Measurements from ENCODE around the gene RPL32. TPM values are rescaled to one million over a fixed set of nuclear protein-coding genes. Genes with fewer than 3 reads are reported as not detected.

RPL32 gene
- total RNA-seq, 1 experiment from 2014 or later = 1,853 TPM

- Histone ChIP-seq H4K20me1 (ENCODE audit: insufficient read depth) (peaks cover 30% of the 10 kb centered on the region; the same call in 1 of the 2 replicates), H3K4me2 (ENCODE audit: low read length) (peak overlapping the region; percentile 95), H3K9ac (ENCODE audit: low read length) (peak overlapping the region; percentile 100), H3K27me3 (ENCODE audit: insufficient read depth, low read length) (no peaks in the 10 kb centered on the region), H3K4me1 (ENCODE audit: control insufficient read depth in 1 of 2, insufficient read depth in 2 of 2, low read length in 2 of 2) (peaks cover 0 to 18% of the 10 kb centered on the region in 2 experiments; a peak in 2 of 4 replicates), H3K79me2 (ENCODE audit: insufficient read depth, low read length) (peaks cover 44% of the 10 kb centered on the region), H3K27ac (ENCODE audit: low read depth, low read length) (peak overlapping the region; percentile 93; the same call in 1 of the 2 replicates), H2AFZ (ENCODE audit: low read depth, low read length, poor library complexity, severe bottlenecking) (no peak overlapping the region), H3K9me2 (ENCODE audit: insufficient read depth) (no peaks in the 10 kb centered on the region), H3K9me3 (ENCODE audit: control insufficient read depth in 1 of 2, insufficient read depth in 1 of 2, low read depth in 1 of 2, low read length in 2 of 2) (no peaks in the 10 kb centered on the region), H3K36me3 (ENCODE audit: control insufficient read depth in 1 of 2, insufficient read depth in 2 of 2, low read length in 2 of 2) (peaks cover 25 to 40% of the 10 kb centered on the region in 2 experiments), H3K4me3 (replicated peaks in 1 of 2; ENCODE audit: low read depth in 1 of 2, low read length in 2 of 2) (peak overlapping the region; percentile 29 to 100)
- BruUV-seq (replicated peaks) = TSS peak; percentile 52
- TF ChIP-seq POLR2A (IDR thresholded peaks at IDR 0.05; ENCODE audit: borderline replicate concordance, extremely low read depth, insufficient read depth, insufficient read length) = no peak
- TF ChIP-seq ZNF274 (IDR thresholded peaks at IDR 0.05; ENCODE audit: low read depth, low read length) = no peak
- TF ChIP-seq POLR2AphosphoS5 (IDR thresholded peaks at IDR 0.05; ENCODE audit: low read depth, low read length) = no peak
- no peak for TF ChIP-seq YY1 (IDR thresholded peaks at IDR 0.05; ENCODE audit: extremely low read depth, insufficient replicate concordance, low read depth, low read length)
- TF ChIP-seq SIN3A (IDR thresholded peaks at IDR 0.05; ENCODE audit: low read depth) = no peak
- no peak for TF ChIP-seq EZH2phosphoT487 (IDR thresholded peaks at IDR 0.05; ENCODE audit: borderline replicate concordance)
- TF ChIP-seq REST (IDR thresholded peaks at IDR 0.05; ENCODE audit: low read depth) = no peak
- RAD21 ChIA-PET (ENCODE audit: low non-redundant PET in 1 of 2, low total read pairs in 2 of 2, uncharacterized antibody in 2 of 2, unreplicated experiment in 2 of 2) = no interaction called here
- intact Hi-C loops (cut with micrococcal nuclease) = no loop called here
- POLR2A ChIA-PET = interaction anchor here (0.8 to 1.9 kb wide), 10 partner anchors 8 to 136 kb away, joined by 3 to 13 read pairs (median 5); partner anchors contain the start of gene TMEM40
- CTCF ChIA-PET = interaction anchor here (0.8 to 2.0 kb wide), 10 partner anchors 8 to 250 kb away, joined by 3 to 12 read pairs (median 4); no protein-coding TSS in a partner anchor
- ATAC-seq (peak; percentile 46), DNase-seq (ENCODE audit: low read depth, low spot score) (no peak)
Observed at GRCh38 chr3:12841970-12842328, 584 bp upstream of the RPL32 start.
